Transverse colon (tissue), 4 donors: ENCODE measurements around the gene MUC12. TPM values are rescaled to one million over a fixed set of nuclear protein-coding genes. Genes with fewer than 3 reads are reported as not detected.

Experiments used
- DNase-seq: peaks from one replicate; pipeline ENCODE4 v3.0.0-alpha.2; 2019
- H3K27ac ChIP-seq, 4 donors: fragments of 200-600 bp; sonication (generic); 2 replicates each; pipeline ENCODE4 v1.5.1; 2016 to 2018; ENCODE audit warnings: inconsistent platforms in 4 of 4
- H3K27me3 ChIP-seq: fragments of 200-600 bp; sonication (generic); 2 replicates; pipeline ENCODE4 v1.5.1; 2017; ENCODE audit warnings: inconsistent platforms
- H3K36me3 ChIP-seq, 4 donors: fragments of 200-600 bp; sonication (generic); 2 replicates each; pipeline ENCODE4 v1.5.1; 2017 to 2019; ENCODE audit warnings: inconsistent platforms in 4 of 4
- H3K4me1 ChIP-seq, 4 donors: fragments of 200-600 bp; sonication (generic); 2 replicates each; pipeline ENCODE4 v1.5.1; 2017 to 2020; ENCODE audit warnings: inconsistent platforms in 4 of 4
- H3K4me3 ChIP-seq, 4 donors: fragments of 200-600 bp; sonication (generic); 1 replicate in 1 of 4; 2 replicates in 3 of 4; pipeline versions ENCODE4 v1.5.1 to v1.6.1; 2017 to 2019; ENCODE audit warnings: inconsistent platforms in 4 of 4
- H3K9me3 ChIP-seq, 2 donors: fragments of 200-600 bp; sonication (generic); 2 replicates each; pipeline ENCODE4 v1.5.1; 2017 to 2019; ENCODE audit warnings: inconsistent platforms in 2 of 2
- EP300 ChIP-seq: sonication (generic); formaldehyde crosslinking; IDR thresholded peaks from one replicate; pipeline ENCODE4 v1.6.1; 2017; ENCODE audit warnings: antibody characterized with exemption, low read depth
- POLR2A ChIP-seq: fragments of 450-650 bp; IDR thresholded peaks from one replicate; pipeline ENCODE4 v1.6.1; 2016; ENCODE audit warnings: antibody characterized with exemption, mild to moderate bottlenecking, moderate library complexity
- POLR2AphosphoS5 ChIP-seq, 3 donors: sonication (generic); formaldehyde crosslinking; IDR thresholded peaks; one replicate each; pipeline ENCODE4 v1.6.1; 2016; ENCODE audit warnings: antibody characterized with exemption in 3 of 3
- WGBS, 2 donors: methylation state at CpG; one replicate each; pipeline ENCODE4 v1.1.5; 2018; ENCODE audit warnings: low coverage in 1 of 2; 5-methylcytosine and 5-hydroxymethylcytosine counted together
- in situ Hi-C, 4 donors: fragments of 200-750 bp; cut with MboI; loops; one replicate each; pipeline versions ENCODE4 v1.15.0 to v1.15.1; 2017; ENCODE audit warnings: low sequenced_read_pairs in 3 of 4, low pct_ligation_motif_present in 1 of 4, low pct_unique_long_range_greater_than_20kb in 1 of 4
- intact Hi-C: fragments of 100-400 bp; cut with DNase I; formaldehyde crosslinking; loops from one replicate; pipeline ENCODE4 v1.15.1; 2023; ENCODE audit warnings: low total_unique reads
- total RNA-seq, 4 donors: library from RNA; depleted of rRNA; stranded (reverse); fragments of >200 nt; gene quantifications; one replicate each; pipeline ENCODE4 v1.1.0, GENCODE V29; 2016
- TF ChIP-seq, protein P1 (sequence below), 5 experiments: fragments of 200-600 bp in 3 of 5; fragments of 450-650 bp in 2 of 5; sonication (generic) in 3 of 5; IDR thresholded peaks; 1 replicate in 2 of 5; 2 replicates in 3 of 5; pipeline ENCODE4 v1.5.1; 2016 to 2017; ENCODE audit warnings: antibody characterized with exemption in 5 of 5, inconsistent platforms in 3 of 5, mild to moderate bottlenecking in 2 of 5, moderate library complexity in 1 of 5

Gene MUC12
- total RNA-seq, 4 donors from 2014 or later: 90.2 to 2,095 (median 445) TPM

DNA sequence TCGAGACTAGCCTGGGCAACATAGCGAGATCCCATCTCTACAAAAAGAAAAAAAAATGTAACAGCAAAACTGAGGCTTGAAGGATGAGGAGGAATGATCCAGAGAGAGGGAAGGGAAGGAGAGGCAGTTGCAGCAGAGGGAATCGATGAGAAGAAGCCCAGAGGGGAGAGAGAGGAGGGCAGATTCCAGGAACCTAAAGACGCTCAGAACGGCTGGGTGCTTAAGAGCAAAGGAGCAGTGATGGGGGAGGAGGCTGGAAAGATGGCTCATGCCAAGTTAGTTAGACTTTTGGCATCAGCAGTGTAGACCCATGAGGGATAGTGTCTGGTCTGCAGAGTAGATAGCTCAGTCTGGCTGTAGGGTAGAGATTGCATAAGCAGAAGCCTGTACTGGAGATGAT lies 40.3 kb downstream of the MUC12 start:
- intact Hi-C loops (no loop called here), in situ Hi-C loops (no loop called here)
- H3K27me3 ChIP-seq: no peaks in the 10 kb centered on the region
- peaks cover 0 to 12% (median 3%) of the 10 kb centered on the region in 4 donors for H3K36me3 ChIP-seq
- no peak for DNase-seq
- H3K9me3 ChIP-seq: no peaks in the 10 kb centered on the region
- no peaks in the 10 kb centered on the region for H3K4me1 ChIP-seq
- H3K27ac ChIP-seq: no peak overlapping the region
- TF ChIP-seq POLR2A: no peak
- no peak for TF ChIP-seq EP300
- TF ChIP-seq, protein P1, sequence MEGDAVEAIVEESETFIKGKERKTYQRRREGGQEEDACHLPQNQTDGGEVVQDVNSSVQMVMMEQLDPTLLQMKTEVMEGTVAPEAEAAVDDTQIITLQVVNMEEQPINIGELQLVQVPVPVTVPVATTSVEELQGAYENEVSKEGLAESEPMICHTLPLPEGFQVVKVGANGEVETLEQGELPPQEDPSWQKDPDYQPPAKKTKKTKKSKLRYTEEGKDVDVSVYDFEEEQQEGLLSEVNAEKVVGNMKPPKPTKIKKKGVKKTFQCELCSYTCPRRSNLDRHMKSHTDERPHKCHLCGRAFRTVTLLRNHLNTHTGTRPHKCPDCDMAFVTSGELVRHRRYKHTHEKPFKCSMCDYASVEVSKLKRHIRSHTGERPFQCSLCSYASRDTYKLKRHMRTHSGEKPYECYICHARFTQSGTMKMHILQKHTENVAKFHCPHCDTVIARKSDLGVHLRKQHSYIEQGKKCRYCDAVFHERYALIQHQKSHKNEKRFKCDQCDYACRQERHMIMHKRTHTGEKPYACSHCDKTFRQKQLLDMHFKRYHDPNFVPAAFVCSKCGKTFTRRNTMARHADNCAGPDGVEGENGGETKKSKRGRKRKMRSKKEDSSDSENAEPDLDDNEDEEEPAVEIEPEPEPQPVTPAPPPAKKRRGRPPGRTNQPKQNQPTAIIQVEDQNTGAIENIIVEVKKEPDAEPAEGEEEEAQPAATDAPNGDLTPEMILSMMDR (IDR thresholded peaks at IDR 0.05): no peak
- no peak for TF ChIP-seq POLR2AphosphoS5 (IDR thresholded peaks at IDR 0.05)
- H3K4me3 ChIP-seq: no peak overlapping the region
- WGBS, 2 donors: 86 to 92% methylated on average over 2 to 5 of the region's 5 CpGs

DNA sequence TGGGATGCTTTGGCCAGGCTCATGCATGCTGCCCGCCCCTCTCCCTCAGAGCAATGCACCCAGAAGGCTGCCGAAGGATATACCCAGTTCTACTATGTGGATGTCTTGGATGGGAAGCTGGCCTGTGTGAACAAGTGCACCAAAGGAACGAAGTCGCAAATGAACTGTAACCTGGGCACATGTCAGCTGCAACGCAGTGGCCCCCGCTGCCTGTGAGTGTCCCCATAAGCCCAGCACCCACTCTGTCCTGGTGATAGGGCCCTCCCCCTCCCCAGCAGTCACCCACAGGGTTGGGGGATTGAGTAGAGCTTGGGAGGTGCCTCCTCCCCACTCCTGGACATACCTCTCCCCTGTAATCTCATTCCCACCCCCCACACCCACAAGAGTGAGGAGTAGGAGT lies 43.6 kb downstream of the MUC12 start:
- Histone ChIP-seq H3K27ac (no peak overlapping the region), H3K27me3 (no peaks in the 10 kb centered on the region), H3K36me3 (peaks cover 0 to 12% (median 3%) of the 10 kb centered on the region in 4 donors), H3K4me1 (peaks cover 5 to 13% (median 9%) of the 10 kb centered on the region in 4 donors), H3K9me3 (no peaks in the 10 kb centered on the region), H3K4me3 (no peak overlapping the region)
- in situ Hi-C loops (no loop called here), intact Hi-C loops (no loop called here)
- no peak for DNase-seq
- TF ChIP-seq POLR2AphosphoS5 (IDR thresholded peaks at IDR 0.05) (no peak), POLR2A (no peak), EP300 (no peak)
- TF ChIP-seq, protein P1 (IDR thresholded peaks at IDR 0.05): no peak
- 90 to 92% methylated on average over 2 to 6 of the region's 6 CpGs for WGBS, 2 donors

DNA sequence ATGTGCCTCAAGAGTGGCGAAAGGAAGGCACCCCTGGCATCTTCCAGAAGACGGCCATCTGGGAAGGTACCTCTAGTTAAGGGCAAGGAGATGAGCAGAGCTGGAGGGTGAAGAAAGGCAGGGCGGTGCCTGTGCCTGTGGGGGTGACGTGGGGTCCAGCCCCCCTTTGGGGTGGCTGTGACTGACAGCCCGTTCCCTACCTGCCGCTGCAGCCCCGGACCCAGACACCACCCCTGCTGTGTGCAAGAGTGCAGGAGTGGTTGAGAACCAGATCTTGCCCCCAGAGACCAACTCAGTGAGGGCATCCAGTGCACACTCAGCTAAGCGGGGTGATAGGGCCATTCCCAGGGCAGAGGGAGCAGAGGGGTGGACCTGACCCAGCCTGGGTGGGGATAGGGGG lies 46.3 kb downstream of the MUC12 start:
- intact Hi-C loops (no loop called here), in situ Hi-C loops (no loop called here)
- H3K36me3 ChIP-seq: peaks cover 0 to 12% (median 0%) of the 10 kb centered on the region in 4 donors
- H3K27ac ChIP-seq: no peak overlapping the region
- H3K4me3 ChIP-seq: no peak overlapping the region
- no peaks in the 10 kb centered on the region for H3K9me3 ChIP-seq
- DNase-seq: no peak
- WGBS, 2 donors: 97 to 100% methylated on average over 1 to 8 of the region's 8 CpGs
- no peak for TF ChIP-seq POLR2AphosphoS5 (IDR thresholded peaks at IDR 0.05)
- TF ChIP-seq EP300: no peak
- no peak for TF ChIP-seq POLR2A
- TF ChIP-seq, protein P1 (IDR thresholded peaks at IDR 0.05): no peak
- peaks cover 5 to 13% (median 9%) of the 10 kb centered on the region in 4 donors for H3K4me1 ChIP-seq
- no peaks in the 10 kb centered on the region for H3K27me3 ChIP-seq

DNA sequence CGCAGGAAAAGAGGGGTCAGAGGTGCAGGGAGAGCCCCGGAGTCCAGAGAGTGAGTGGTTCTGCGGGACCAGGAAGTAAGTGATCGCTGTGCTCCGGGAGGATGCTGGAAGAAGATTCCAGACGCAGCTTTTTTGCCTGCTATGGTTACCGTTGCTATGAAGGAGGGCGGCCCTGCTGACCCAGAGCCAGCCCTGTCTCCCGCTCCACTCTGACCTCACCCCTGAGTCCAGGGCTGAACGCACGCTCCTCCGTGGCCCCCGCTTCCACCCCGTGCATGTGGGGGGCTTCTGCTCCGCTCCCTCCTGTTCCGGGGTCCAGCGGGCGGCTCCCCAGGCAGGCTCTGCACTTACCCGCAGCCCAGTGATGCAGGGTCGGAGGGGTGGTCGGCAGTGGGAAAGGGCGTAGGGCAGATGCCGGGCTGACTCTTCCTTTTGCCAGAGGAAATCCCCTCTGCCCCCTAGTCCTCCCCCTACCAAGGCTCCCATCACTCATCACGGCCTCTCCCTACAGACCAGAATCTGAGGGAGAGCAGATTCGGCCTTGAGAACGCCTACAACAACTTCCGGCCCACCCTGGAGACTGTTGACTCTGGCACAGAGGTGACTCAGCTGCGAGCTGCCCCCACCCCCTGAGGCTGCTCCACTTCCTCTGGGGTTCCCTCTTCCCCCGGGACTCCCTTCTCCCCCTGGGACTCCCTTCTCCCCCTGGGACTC lies 47.9 kb downstream of the MUC12 start:
- H3K4me1 ChIP-seq: peaks cover 5 to 18% (median 12%) of the 10 kb centered on the region in 4 donors
- intact Hi-C loops: no loop called here
- in situ Hi-C loops: no loop called here
- H3K9me3 ChIP-seq: no peaks in the 10 kb centered on the region
- H3K27ac ChIP-seq: peak overlapping the region; percentile 66 to 85 (median 74)
- peak overlapping the region; percentile 6 to 56 (median 26) for H3K4me3 ChIP-seq
- no peak for TF ChIP-seq POLR2AphosphoS5 (IDR thresholded peaks at IDR 0.05)
- TF ChIP-seq, protein P1 (IDR thresholded peaks at IDR 0.05): no peak
- peak; percentile 20 for TF ChIP-seq POLR2A
- no peak for TF ChIP-seq EP300
- peak; percentile 59 for DNase-seq
- H3K27me3 ChIP-seq: no peaks in the 10 kb centered on the region
- 25% methylated on average over 29 of the region's 29 CpGs; no CpG with 5 or more reads in 1 of the 2 donors for WGBS, 2 donors
- peaks cover 0 to 3% (median 0%) of the 10 kb centered on the region in 4 donors for H3K36me3 ChIP-seq
